Stimulated activated CD8-positive, alpha-beta memory T cell treated with anti-CD3 and anti-CD28 coated beads, Interleukin-7, amount 100 ng/mL, for 4 hours (primary cell): Measurements from ENCODE around the gene CALML5.

Source experiments
- DNase-seq, 2 donors: peaks; one replicate each; pipeline ENCODE4 v3.0.0-alpha.2; 2020; ENCODE audit warnings: low read depth in 2 of 2

Gene CALML5

DNA sequence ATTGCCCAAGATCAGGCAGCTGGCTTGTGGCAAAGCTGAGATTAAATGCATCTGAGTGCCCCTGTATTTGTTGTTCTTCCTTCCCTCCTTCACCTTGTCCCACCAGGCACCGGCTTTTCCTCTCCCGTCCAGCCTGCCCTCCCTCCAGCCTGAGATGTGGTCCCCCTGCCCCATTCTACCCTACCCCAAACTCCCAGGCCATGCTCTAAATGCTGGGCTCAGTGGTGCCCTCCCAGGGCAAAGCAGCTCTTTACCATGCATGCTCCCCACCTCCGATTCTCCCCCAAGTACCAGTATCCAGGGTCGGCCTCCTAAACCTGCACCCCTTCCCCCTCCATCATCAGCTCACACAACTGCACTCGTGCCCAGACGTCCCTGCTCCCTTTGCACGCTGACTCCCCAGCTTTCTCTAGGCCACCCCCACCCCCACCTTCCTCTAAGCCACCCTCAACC, 36.5 kb downstream of the CALML5 start:
- no peak for DNase-seq

DNA sequence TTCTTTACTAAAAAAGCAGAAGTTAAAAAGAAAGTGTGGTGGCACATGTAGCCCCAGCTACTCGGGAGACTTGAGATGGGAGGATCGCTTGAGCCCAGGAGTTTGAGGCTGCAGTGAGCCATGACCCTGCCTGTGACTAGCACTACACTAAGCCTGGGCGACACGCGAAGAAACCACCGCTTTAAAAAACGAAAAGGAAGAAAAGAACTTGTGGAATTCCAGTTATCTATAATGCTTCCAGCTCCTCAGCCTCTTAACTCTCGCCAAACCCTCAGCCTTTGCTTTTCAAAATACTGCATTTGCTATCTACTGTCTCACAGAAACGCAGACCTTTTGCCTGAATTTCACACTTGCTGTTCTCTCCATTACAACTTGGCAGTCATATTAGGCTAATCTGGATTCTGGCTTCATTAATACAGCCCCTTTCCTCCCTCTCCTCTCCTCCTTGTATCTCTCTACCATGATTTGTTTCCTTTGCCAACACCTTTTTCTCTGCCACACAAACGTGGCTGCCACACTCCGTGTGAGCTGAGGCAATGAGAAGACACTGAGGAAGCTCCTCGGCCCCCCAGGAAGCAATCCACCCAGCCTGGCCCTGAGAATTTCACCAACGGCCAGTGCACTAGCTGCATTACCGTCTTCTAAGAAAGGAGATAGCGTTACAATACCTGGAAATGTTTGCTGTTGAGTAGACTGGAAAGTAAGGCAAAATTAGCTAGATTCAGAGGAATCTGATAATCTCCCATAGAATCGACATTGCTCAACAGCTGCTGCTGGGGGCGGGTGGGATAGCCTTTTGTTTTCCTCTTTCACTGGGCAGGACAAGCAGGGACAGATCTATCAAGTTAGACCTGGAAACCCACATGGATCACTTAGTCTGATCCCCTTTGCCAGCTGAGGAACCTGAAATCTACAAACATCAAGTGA, 37.2 kb downstream of the CALML5 start:
- no peak for DNase-seq

DNA sequence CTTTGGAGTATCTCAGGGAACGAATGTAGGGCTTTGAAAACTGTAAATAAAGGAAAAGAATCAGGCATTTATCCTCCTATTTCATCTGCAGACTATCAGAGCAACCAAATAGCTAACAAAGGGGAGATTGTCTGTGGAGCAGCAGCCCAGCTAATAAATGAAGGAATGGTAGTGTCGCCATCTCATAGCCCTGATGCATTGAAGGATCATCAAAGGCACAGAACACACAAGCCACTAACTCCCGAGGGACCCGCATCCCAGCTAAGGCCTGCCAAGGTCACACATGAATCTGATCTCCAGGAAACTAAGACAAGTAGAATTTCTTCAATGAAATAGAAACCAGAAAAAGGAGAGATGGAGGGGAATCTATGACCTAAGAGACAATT, 38.2 kb downstream of the CALML5 start:
- no peak for DNase-seq

DNA sequence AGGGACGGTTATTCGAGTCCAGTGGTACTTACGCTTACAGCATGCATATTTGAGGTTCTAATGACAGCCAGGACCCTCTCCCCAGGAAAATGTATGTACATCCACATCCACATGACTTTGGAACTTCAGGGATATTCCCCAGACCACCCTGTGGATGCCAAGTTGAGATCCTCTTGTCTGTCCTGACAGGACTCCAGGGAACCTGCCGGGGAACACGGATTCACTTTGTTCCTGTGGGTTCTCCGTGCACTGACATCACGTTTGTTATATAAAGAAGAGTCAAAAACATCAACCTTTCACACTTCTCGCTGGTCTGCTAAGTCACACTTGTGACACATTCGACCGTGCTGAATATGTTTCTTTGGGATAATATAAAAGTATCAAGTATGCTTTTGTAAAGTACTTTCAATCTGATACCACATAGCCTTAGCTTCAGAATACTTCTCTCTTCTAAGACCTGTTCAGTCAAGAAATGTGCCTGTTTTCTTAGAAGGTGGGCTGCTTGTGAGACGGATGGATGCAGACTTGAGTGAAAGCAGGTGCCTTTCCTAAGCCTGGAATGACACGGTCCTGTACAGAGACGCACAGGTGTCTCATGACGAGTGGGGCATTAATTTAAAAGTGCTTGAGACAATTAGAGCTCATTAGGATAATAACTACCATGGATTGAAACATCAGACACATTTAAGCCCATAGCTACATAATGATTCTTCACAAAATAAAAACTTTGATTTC, 38.7 kb downstream of the CALML5 start:
- no peak for DNase-seq

DNA sequence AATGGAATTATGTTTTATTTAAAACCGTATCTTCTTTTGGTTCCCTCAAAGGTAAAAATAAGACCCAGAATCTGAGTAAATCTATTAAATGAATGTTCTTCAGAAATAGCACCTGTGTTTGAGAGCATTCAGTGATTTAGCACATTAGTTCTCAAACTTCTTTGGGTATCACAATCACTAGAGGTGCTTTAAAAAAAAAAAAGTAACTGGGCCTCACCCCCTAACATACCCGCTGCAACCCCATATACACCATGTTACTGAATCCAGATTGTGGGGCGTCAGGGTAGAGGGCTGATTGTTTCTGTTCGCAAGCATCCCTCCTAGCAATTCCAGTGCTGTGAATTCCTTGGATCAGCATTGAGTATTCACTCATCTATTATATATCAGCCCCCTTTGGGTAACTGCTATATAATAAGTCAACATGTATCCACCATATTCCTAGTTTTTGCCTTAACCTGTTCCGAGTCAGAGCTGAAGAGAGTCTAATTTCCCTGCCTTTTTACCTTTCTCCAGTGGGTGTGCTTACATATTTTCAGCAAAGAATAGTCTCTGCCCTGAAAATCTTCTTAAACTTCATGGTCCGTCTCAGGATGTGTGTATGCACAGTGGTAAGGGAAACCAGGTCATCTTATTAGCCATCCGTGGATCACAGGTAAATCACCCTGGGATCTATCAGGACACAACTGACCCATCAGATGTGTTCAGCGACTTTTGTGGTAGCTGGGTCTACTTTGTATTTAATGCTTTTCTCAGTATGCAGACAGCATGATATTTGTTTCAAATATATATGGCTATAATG, 40.2 kb downstream of the CALML5 start:
- no peak for DNase-seq

DNA sequence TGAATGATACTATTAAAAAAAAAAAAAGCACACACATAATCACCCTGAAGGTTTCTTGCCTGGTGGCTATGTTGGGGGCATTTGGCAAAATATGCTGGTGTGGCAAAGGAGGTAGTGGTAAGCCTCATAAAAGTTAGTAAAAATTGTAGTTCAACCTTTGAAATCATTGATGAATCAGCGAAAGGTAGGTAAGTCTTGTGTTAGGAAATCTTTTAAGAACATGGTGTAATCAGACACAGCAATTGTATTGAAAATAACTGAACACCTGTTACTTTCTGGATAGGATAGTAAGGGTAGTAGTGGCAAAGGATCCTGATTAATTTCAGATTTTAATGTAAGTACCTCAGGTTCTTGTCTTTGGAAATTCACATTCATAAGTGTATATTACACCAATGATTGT, 40.9 kb downstream of the CALML5 start:
- no peak for DNase-seq

DNA sequence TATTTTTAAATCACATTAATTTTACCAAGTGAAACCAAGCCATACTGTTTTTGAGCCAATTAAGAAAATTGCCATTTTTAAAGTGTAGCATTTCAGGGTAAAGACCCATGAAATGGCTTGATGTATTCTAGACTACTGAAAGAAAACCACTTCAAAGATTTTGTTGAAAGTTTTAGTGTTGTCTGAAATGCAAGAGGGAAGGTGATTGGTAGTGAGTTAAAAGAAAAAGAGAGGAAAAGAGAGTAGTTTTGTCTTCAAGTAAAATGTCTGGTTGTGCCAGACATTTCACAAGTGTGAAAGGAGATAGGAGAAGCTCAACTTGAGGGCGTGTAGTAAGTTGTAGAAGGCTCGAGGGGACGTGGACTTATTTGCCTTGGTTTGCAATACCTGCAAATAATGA, 41.6 kb downstream of the CALML5 start:
- DNase-seq, result no peak

DNA sequence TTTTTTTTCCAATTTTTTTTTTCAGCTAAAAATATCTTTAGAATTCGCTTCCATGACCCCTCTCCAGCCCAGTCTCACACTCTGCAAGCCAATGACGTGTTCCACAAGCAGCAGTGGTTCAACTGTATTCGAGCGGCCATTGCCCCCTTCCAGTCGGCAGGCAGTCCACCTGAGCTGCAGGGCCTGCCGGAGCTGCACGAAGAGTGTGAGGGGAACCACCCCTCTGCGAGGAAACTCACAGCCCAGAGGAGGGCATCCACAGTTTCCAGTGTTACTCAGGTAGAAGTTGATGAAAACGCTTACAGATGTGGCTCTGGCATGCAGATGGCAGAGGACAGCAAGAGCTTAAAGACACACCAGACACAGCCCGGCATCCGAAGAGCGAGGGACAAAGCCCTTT, 42.8 kb downstream of the CALML5 start:
- no peak for DNase-seq

DNA sequence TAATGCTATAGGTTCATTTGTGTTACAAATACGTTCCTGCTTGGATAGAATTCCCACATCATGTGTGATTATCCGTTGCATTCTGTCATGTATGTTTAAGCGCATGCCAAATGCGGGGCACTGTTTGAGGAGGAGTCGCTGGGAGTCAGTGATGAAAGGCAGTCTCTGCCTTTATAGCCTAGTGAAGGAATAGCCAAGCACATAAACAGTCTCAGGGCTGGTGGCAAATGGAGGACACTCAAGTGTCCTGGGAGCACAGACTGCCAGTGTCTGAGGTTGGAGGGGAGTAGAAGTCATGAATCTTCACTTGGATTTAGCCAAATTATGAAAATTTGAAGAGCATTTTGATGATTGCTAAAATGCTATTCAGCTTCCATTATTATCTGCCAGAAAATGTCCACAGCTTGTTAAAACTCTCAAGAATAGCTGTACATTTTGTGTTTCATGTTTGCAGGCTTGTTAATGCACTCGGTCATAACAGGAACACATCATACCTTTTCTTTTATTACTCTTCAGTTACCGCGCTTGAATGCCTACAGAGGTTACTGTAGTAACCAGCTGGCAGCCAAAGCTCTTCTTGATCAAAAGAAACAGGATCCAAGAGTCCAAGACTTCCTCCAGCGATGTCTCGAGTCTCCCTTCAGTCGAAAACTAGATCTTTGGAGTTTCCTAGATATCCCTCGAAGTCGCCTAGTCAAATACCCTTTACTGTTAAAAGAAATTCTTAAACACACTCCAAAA, 45.5 kb downstream of the CALML5 start:
- DNase-seq, result no peak

DNA sequence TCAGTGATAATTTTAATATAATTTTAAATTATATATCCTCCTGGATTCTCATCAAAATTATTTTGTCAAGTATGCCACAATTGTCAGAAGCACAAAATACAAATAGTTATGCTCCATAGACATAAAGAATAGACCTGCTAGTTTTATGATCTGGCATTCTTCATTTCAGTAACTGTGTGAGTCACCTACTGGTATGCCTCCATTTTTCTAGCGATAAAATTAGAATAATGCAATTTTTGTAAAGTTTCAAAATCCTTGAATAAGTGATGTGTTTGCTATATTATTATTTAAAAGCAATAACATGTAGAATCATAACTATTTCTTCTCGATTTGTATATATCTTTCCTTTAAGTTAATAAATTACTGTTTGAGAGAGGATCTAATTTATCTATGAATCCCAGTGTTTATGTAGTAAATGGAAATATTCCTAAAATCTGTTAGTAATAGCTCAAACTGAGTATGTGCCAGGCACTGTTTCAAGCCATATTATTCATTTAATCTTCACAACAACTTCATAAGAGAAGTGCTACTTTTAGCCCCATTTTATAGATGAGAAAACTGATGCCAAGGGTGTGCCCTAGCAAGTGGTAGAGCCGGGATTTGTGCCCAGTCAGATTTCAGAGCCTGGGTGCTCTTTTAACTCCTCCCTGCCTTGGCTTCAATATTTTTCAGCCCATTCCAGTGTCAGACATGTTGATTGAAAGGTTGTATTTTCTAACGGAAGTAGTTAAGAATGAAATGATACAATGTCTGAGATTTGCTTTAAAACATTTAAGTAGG, 48.6 kb downstream of the CALML5 start:
- no peak for DNase-seq

DNA sequence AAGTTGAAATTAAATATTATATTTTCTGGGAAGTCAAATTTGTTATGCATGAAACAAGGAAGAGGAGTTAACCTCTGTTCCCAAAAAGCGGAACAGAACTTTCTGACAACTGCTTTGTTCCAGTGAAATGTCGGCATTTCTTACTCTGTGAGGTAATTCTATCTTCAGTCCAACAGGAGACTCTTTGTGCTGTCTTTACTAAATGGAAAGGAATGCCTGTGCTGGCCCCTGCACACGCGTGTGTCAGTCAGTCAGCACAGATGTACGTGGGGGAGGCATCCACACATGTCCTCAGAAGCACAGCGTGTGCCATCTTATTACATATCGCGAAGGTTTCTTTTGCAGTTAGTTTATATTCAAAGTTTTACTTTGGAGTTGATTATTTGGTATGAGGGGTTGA, 49.5 kb downstream of the CALML5 start:
- no peak for DNase-seq

DNA sequence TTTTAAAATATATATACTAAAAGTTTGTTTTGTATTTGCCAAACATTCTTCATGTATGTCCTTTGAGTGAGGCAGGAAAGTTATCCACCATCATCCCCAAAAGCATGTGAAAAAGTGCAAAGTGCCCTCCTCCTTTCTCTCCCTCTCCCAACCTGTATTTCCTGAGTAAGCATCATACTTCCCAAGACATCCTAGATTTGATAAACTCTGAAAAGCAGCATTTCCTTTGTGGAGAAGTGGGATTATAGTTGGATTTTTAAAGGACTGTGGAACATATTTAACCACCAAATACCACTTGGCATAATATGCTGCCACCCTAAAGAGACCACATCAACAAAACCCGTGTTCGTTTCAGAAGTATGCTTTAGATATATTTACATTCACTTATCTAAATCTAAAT, 50.1 kb downstream of the CALML5 start:
- DNase-seq, result no peak
